GM18873 (cell line): Measurements from ENCODE around the gene DYRK1A.
"Not testable (repeated sequence)": the region's sequence is repeated elsewhere in the genome, so short reads cannot be mapped to it uniquely, and the experiment has no call there.

Experiments
- ATAC-seq: cut with Tn5 transposase; IDR thresholded peaks from one replicate; pipeline ENCODE4 v1.9.1; 2021; ENCODE audit warnings: mild to moderate bottlenecking, moderate library complexity, moderate number of reproducible peaks; ENCODE audit not compliant: unreplicated experiment, low FRiP score

DYRK1A gene

GRCh38 chr21:37546299-37546908 lies 179.8 kb downstream of the DYRK1A start:
- ATAC-seq, result no peak

- no peak for ATAC-seq
These were observed 180.5 kb downstream of the DYRK1A start for GRCh38 chr21:37546949-37547614.

GRCh38 chr21:37547615-37548200 lies 181.1 kb downstream of the DYRK1A start:
- ATAC-seq, result no peak

GRCh38 chr21:37548521-37548981 lies 182.0 kb downstream of the DYRK1A start:
- no peak for ATAC-seq

GRCh38 chr21:37549730-37550129 lies 183.2 kb downstream of the DYRK1A start:
- ATAC-seq, result not testable (repeated sequence)

GRCh38 chr21:37550157-37550556 lies 183.6 kb downstream of the DYRK1A start:
- no peak for ATAC-seq

- ATAC-seq, result no peak
These were observed 184.2 kb downstream of the DYRK1A start for GRCh38 chr21:37550618-37551330.

- ATAC-seq, result no peak
These were observed 184.9 kb downstream of the DYRK1A start for GRCh38 chr21:37551331-37551992.

GRCh38 chr21:37551993-37552355 lies 185.4 kb downstream of the DYRK1A start:
- ATAC-seq, result no peak

GRCh38 chr21:37552496-37553029 lies 186.0 kb downstream of the DYRK1A start:
- no peak for ATAC-seq

- ATAC-seq, result no peak
These were observed 186.5 kb downstream of the DYRK1A start for GRCh38 chr21:37553078-37553481.

- ATAC-seq, result no peak
These were observed 188.2 kb downstream of the DYRK1A start for GRCh38 chr21:37554661-37555379.

GRCh38 chr21:37555672-37556261 lies 189.2 kb downstream of the DYRK1A start:
- ATAC-seq, result no peak

GRCh38 chr21:37557261-37557950 lies 190.8 kb downstream of the DYRK1A start:
- ATAC-seq, result peak; percentile 92

- no peak for ATAC-seq
These were observed 192.2 kb downstream of the DYRK1A start for GRCh38 chr21:37558676-37559211.

GRCh38 chr21:37560385-37560784 lies 193.8 kb downstream of the DYRK1A start:
- no peak for ATAC-seq

- ATAC-seq, result no peak
These were observed 194.9 kb downstream of the DYRK1A start for GRCh38 chr21:37561506-37561905.
